PFSK-1 (cell line): Measurements from ENCODE around the gene ATP8A1.

Experiments used
- SIN3A ChIP-seq: IDR thresholded peaks from 2 replicates; pipeline ENCODE4 v1.6.1; 2012; ENCODE audit warnings: mild to moderate bottlenecking, low read length, moderate library complexity, borderline replicate concordance; ENCODE audit not compliant: insufficient read depth
- TAF1 ChIP-seq: IDR thresholded peaks from 2 replicates; pipeline ENCODE4 v1.6.1; 2012; ENCODE audit warnings: low read length, control low read depth, borderline replicate concordance; ENCODE audit not compliant: insufficient read depth
- TF ChIP-seq, protein P1 (sequence below), 2 experiments: IDR thresholded peaks; 2 replicates each; pipeline versions ENCODE4 v1.6.1 to v1.8.0; 2011 to 2012; ENCODE audit warnings: low read depth in 2 of 2, low read length in 2 of 2, control low read depth in 1 of 2, inconsistent platforms in 1 of 2, mild to moderate bottlenecking in 1 of 2, moderate library complexity in 1 of 2; ENCODE audit not compliant: insufficient read depth in 1 of 2

DNA sequence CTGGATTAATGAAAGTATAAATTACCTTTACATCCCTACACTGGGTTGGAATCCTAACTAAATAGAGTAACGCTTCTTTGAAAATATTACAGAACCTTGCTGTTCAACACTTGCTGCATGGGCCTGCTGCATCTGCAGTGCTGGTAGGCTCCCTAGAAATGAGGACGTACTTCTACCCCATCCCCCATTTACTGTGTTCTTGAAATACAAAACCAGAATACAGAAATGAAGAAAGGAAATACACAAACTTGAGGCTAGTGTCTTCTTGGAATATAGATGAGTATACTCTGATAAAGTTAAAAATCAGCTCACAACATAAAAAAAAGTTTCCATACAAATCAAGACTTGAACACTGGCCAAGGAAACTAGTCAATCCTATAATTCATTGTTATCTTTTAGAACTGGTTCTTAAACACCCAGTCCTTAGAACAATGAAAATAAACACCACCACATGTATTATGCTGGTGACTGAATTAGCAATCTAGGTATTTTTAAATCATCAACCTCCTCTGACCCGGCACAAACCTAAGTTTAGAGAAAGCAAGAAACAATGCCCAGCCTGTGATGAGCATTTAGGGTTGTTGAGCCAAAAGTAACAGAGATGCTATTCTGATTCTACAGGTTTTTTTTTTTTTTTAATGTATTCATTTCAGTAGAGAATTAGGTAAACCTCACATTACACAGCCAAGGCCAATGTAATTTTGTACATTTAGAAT is 49.7 kb downstream of the ATP8A1 start:
- TF ChIP-seq, protein P1, sequence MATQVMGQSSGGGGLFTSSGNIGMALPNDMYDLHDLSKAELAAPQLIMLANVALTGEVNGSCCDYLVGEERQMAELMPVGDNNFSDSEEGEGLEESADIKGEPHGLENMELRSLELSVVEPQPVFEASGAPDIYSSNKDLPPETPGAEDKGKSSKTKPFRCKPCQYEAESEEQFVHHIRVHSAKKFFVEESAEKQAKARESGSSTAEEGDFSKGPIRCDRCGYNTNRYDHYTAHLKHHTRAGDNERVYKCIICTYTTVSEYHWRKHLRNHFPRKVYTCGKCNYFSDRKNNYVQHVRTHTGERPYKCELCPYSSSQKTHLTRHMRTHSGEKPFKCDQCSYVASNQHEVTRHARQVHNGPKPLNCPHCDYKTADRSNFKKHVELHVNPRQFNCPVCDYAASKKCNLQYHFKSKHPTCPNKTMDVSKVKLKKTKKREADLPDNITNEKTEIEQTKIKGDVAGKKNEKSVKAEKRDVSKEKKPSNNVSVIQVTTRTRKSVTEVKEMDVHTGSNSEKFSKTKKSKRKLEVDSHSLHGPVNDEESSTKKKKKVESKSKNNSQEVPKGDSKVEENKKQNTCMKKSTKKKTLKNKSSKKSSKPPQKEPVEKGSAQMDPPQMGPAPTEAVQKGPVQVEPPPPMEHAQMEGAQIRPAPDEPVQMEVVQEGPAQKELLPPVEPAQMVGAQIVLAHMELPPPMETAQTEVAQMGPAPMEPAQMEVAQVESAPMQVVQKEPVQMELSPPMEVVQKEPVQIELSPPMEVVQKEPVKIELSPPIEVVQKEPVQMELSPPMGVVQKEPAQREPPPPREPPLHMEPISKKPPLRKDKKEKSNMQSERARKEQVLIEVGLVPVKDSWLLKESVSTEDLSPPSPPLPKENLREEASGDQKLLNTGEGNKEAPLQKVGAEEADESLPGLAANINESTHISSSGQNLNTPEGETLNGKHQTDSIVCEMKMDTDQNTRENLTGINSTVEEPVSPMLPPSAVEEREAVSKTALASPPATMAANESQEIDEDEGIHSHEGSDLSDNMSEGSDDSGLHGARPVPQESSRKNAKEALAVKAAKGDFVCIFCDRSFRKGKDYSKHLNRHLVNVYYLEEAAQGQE (IDR thresholded peaks at IDR 0.05; ENCODE audit: insufficient read depth in 1 of 2, low read depth in 2 of 2, low read length in 2 of 2) = no peak
- no peak for TF ChIP-seq TAF1
- no peak for TF ChIP-seq SIN3A
